GM12878 (cell line): ENCODE data around the gene ETS1. TPM values are rescaled to one million over a fixed set of nuclear protein-coding genes. Genes with fewer than 3 reads are reported as not detected.

ENCODE experiments used
- ATAC-seq: fragments of 200-7000 bp; cut with Tn5 transposase; 3 replicates; pipeline ENCODE4 v1.9.1; 2020; ENCODE audit warnings: mild to moderate bottlenecking, moderate library complexity
- BruUV-seq: library from RNA; stranded (reverse); fragments of 400-500 nt; replicated peaks from 2 replicates; lab custom pipeline; 2021; lab: Mats Ljungman, UMichigan
- CTCF ChIA-PET: fragments of 300-600 bp; sonication (Branson Sonifier 250); formaldehyde crosslinking; extraction: SDS; loops from one replicate; lab custom pipeline; 2021; ENCODE audit warnings: inconsistent platforms; lab: Yijun Ruan, JAX
- POLR2A ChIA-PET: fragments of 350-600 bp; formaldehyde crosslinking; extraction: SDS; loops from one replicate; lab custom pipeline; 2021; ENCODE audit warnings: inconsistent platforms; lab: Charles Lee
- RAD21 ChIA-PET: fragments of 300-600 bp; sonication (Branson Sonifier 250); formaldehyde crosslinking; loops from one replicate; lab custom pipeline; 2023; ENCODE audit warnings: antibody characterized with exemption; ENCODE audit not compliant: unreplicated experiment; lab: Charles Lee
- SMC1A ChIA-PET: fragments of 300-600 bp; sonication (Branson Sonifier 250); formaldehyde crosslinking; loops from one replicate; lab custom pipeline; 2023; ENCODE audit not compliant: unreplicated experiment, uncharacterized antibody; lab: Charles Lee
- DNase-seq: peaks from one replicate; pipeline ENCODE4 v3.0.0-alpha.2; 2011; ENCODE audit warnings: low read depth, low spot score
- FAIRE-seq: peaks from 3 replicates; lab custom pipeline; 2011; peaks lifted over from hg19 to GRCh38; lab: Jason Lieb, UNC
- H2AFZ ChIP-seq: 2 replicates; pipeline ENCODE4 v1.6.0; 2011; ENCODE audit warnings: low read depth, low read length, control low read depth; ENCODE audit not compliant: control insufficient read depth
- H3K27ac ChIP-seq: 2 replicates; pipeline ENCODE4 v1.5.1; 2011; ENCODE audit warnings: control low read depth; ENCODE audit not compliant: control insufficient read depth, insufficient read depth
- H3K27me3 ChIP-seq, 2 experiments: replicated peaks in 1 of 2; 2 replicates each; pipeline versions ENCODE4 v1.6.0 to v1.6.1; 2011; ENCODE audit warnings: low read length in 1 of 2; ENCODE audit not compliant: control insufficient read depth in 2 of 2, insufficient read depth in 2 of 2
- H3K36me3 ChIP-seq, 2 experiments: 2 replicates each; pipeline ENCODE4 v1.5.1; 2011; ENCODE audit warnings: low read length in 1 of 2; ENCODE audit not compliant: control insufficient read depth in 2 of 2, insufficient read depth in 2 of 2
- H3K4me1 ChIP-seq: 2 replicates; pipeline ENCODE4 v1.6.1; 2011; ENCODE audit warnings: mild to moderate bottlenecking, low read length, moderate library complexity, mixed read lengths; ENCODE audit not compliant: control insufficient read depth, insufficient read depth
- H3K4me2 ChIP-seq: 2 replicates; pipeline ENCODE4 v1.6.0; 2011; ENCODE audit warnings: control low read depth; ENCODE audit not compliant: control insufficient read depth, insufficient read depth
- H3K4me3 ChIP-seq: fragments of 200-600 bp; sonication (generic); 2 replicates; pipeline ENCODE4 v1.5.1; 2016
- H3K79me2 ChIP-seq: 2 replicates; pipeline ENCODE4 v1.6.0; 2011; ENCODE audit warnings: low read length; ENCODE audit not compliant: control insufficient read depth, insufficient read depth
- H3K9ac ChIP-seq: 2 replicates; pipeline ENCODE4 v1.8.0; 2011; ENCODE audit warnings: low read length, control low read depth, mixed read lengths; ENCODE audit not compliant: control insufficient read depth, insufficient read depth
- H3K9me3 ChIP-seq: replicated peaks from 3 replicates; pipeline ENCODE4 v1.5.1; 2011; ENCODE audit warnings: mild to moderate bottlenecking, low read length; ENCODE audit not compliant: control insufficient read depth, insufficient read depth
- H4K20me1 ChIP-seq: 2 replicates; pipeline ENCODE4 v1.6.0; 2011; ENCODE audit not compliant: control insufficient read depth, insufficient read depth
- BHLHE40 ChIP-seq, 2 experiments: fragments of 450-650 bp in 1 of 2; IDR thresholded peaks; 2 replicates each; pipeline ENCODE4 v1.6.1; 2011 to 2017; ENCODE audit warnings: low read depth in 2 of 2, borderline replicate concordance in 1 of 2, improper control_type of control experiment in 1 of 2, low read length in 1 of 2, mild to moderate bottlenecking in 1 of 2
- HCFC1 ChIP-seq: fragments of 150-350 bp; IDR thresholded peaks from 2 replicates; pipeline ENCODE4 v1.6.1; 2014; ENCODE audit warnings: low read length
- KAT2A ChIP-seq: conservative IDR thresholded peaks from 2 replicates; pipeline ENCODE4 v1.6.1; 2011; ENCODE audit warnings: low read depth, low read length; ENCODE audit not compliant: control insufficient read depth
- MXI1 ChIP-seq: fragments of 150-350 bp; IDR thresholded peaks from 2 replicates; pipeline ENCODE4 v1.6.1; 2011; ENCODE audit warnings: low read depth, mild to moderate bottlenecking, inconsistent platforms, low read length, improper control_type of control experiment
- MYB ChIP-seq: fragments of 150-350 bp; IDR thresholded peaks from 2 replicates; pipeline ENCODE4 v1.6.1; 2014; ENCODE audit warnings: mild to moderate bottlenecking, low read depth, low read length, borderline replicate concordance
- NKRF ChIP-seq: fragments of 450-650 bp; conservative IDR thresholded peaks from 2 replicates; pipeline ENCODE4 v1.6.1; 2017; ENCODE audit warnings: mild to moderate bottlenecking, moderate library complexity
- POLR2AphosphoS5 ChIP-seq: IDR thresholded peaks from 2 replicates; pipeline ENCODE4 v1.6.1; 2011; ENCODE audit warnings: mild to moderate bottlenecking, low read length, inconsistent platforms
- RELB ChIP-seq: fragments of 450-650 bp; IDR thresholded peaks from 2 replicates; pipeline ENCODE4 v1.6.1; 2017; ENCODE audit warnings: low read depth, mild to moderate bottlenecking, moderate library complexity
- SMAD5 ChIP-seq: IDR thresholded peaks from 2 replicates; pipeline ENCODE4 v1.6.1; 2016; ENCODE audit warnings: antibody characterized with exemption, low read depth
- SUPT20H ChIP-seq: IDR thresholded peaks from 2 replicates; pipeline ENCODE4 v1.6.1; 2011; ENCODE audit warnings: low read depth, mild to moderate bottlenecking, low read length, moderate library complexity, borderline replicate concordance; ENCODE audit not compliant: control insufficient read depth
- TCF12 ChIP-seq: IDR thresholded peaks from 2 replicates; pipeline ENCODE4 v1.6.1; 2011; ENCODE audit warnings: low read depth, mild to moderate bottlenecking, low read length
- WRNIP1 ChIP-seq: IDR thresholded peaks from 2 replicates; pipeline ENCODE4 v1.6.1; 2011; ENCODE audit warnings: low read depth, low read length, improper control_type of control experiment, borderline replicate concordance
- ZBTB11 ChIP-seq: fragments of 450-650 bp; formaldehyde crosslinking; IDR thresholded peaks from 2 replicates; pipeline ENCODE4 v1.5.0; 2022; ENCODE audit warnings: mild to moderate bottlenecking, missing genetic modification characterization
- ZBTB33 ChIP-seq: fragments of 450-650 bp; IDR thresholded peaks from 2 replicates; pipeline ENCODE4 v1.6.1; 2017; ENCODE audit warnings: mild to moderate bottlenecking
- WGBS: methylation state at CpG from one replicate; pipeline ENCODE4 v1.1.6; 2016; ENCODE audit warnings: low lambda C conversion rate; ENCODE audit not compliant: insufficient replicate concordance, insufficient coverage; ENCODE audit errors: missing lambda C conversion rate; 5-methylcytosine and 5-hydroxymethylcytosine counted together
- in situ Hi-C: fragments of 300-500 bp; cut with MboI; formaldehyde crosslinking; loops from 9 replicates; pipeline ENCODE4 v1.14.3; 2018; ENCODE audit warnings: mixed read lengths
- intact Hi-C: fragments of 100-400 bp; cut with micrococcal nuclease; formaldehyde crosslinking; loops from one replicate; pipeline ENCODE4 v1.14.2; 2022; ENCODE audit not compliant: unreplicated experiment
- polyA plus RNA-seq, 11 experiments: library from polyadenylated mRNA; depleted of rRNA in 4 of 11; unstranded in 6 of 11; stranded (reverse) in 5 of 11; fragments of >200 nt; fragmentation: Nextera tagmentation in 4 of 11; fragmentation: Illumina TruSeq in 1 of 11; extraction: Ambion mirVana in 4 of 11; extraction: Trizol in 1 of 11; gene quantifications; 1 replicate in 1 of 11; 2 replicates in 10 of 11; pipeline versions ENCODE4 v1.2.1 to v1.2.3, GENCODE V29; 2011 to 2016; ENCODE audit warnings: inconsistent platforms in 2 of 11, missing spikeins in 2 of 11, low read depth in 1 of 11
- total RNA-seq, 4 experiments: library from RNA; depleted of rRNA in 3 of 4; stranded (reverse); fragments of >200 nt in 3 of 4; fragmentation: Illumina TruSeq in 1 of 4; extraction: Trizol in 1 of 4; gene quantifications; 2 replicates each; pipeline versions ENCODE4 v1.2.1 to v1.2.3, GENCODE V29; 2013 to 2021

ETS1 gene
- total and polyA plus RNA-seq, 10 of the 15 experiments (the other 5 are each of a cell fraction or from before 2014, with no cell fraction given) = 12.5 to 112 (median 55.5) TPM

GRCh38 chr11:128628325-128628673 lies 40.9 kb upstream of the ETS1 start:
- no peak for DNase-seq
- intact Hi-C loops (loop anchor here (2.0 kb wide), 1 partner anchor 105 kb away; no protein-coding TSS in a partner anchor), in situ Hi-C loops (loop anchor here (5.0 to 25.0 kb wide), 2 partner anchors 209 to 336 kb away; no protein-coding TSS in a partner anchor)
- ChIA-PET POLR2A (interaction anchor here (0.7 to 6.7 kb wide), 15 partner anchors 9 to 446 kb away, joined by 3 to 30 read pairs (median 3); no protein-coding TSS in a partner anchor), CTCF (interaction anchor here (0.6 to 17.7 kb wide), 26 partner anchors 8 to 471 kb away, joined by 3 to 444 read pairs (median 6); no protein-coding TSS in a partner anchor), SMC1A (interaction anchor here (0.7 to 18.3 kb wide), 38 partner anchors 19 to 458 kb away, joined by 3 to 596 read pairs (median 5); no protein-coding TSS in a partner anchor), RAD21 (interaction anchor here (0.7 to 7.6 kb wide), 38 partner anchors 9 to 455 kb away, joined by 3 to 273 read pairs (median 5); partner anchors contain the start of gene FLI1)
- Histone ChIP-seq H3K36me3 (no peaks in the 10 kb centered on the region), H3K4me3 (no peak overlapping the region), H3K9me3 (no peaks in the 10 kb centered on the region), H3K79me2 (no peaks in the 10 kb centered on the region; the same call in 1 of the 2 replicates), H3K27me3 (no peaks in the 10 kb centered on the region), H3K4me2 (peak overlapping the region; percentile 4; the same call in 1 of the 2 replicates), H2AFZ (peak overlapping the region; percentile 46; the same call in 1 of the 2 replicates), H3K27ac (peak overlapping the region; percentile 40; the same call in 1 of the 2 replicates), H3K9ac (no peak overlapping the region; the same call in 1 of the 2 replicates), H4K20me1 (no peaks in the 10 kb centered on the region), H3K4me1 (peaks cover 65% of the 10 kb centered on the region)
- BruUV-seq = no TSS peak
- peak; percentile 1; the same call in 2 of the 3 replicates for ATAC-seq
- 0% methylated on average over 5 of the region's 5 CpGs for WGBS
- no peak for FAIRE-seq
- no peak for TF ChIP-seq SMAD5
- TF ChIP-seq MXI1 = no peak
- no peak for TF ChIP-seq WRNIP1
- TF ChIP-seq RELB = 0 out of 2 replicates have a peak, but pooled peaks have one; percentile 43
- no peak for TF ChIP-seq HCFC1
- 0 out of 4 replicates have a peak, but pooled peaks of 1 of the 2 experiments have one; percentile 1 for TF ChIP-seq BHLHE40 (IDR thresholded peaks at IDR 0.05; ENCODE audit: borderline replicate concordance in 1 of 2, low read depth in 2 of 2, low read length in 1 of 2)
- TF ChIP-seq NKRF = no peak
- TF ChIP-seq MYB = no peak
- no peak for TF ChIP-seq ZBTB33
- TF ChIP-seq TCF12 = no peak
- no peak for TF ChIP-seq KAT2A
- no peak for TF ChIP-seq ZBTB11
- no peak for TF ChIP-seq SUPT20H
- TF ChIP-seq POLR2AphosphoS5 = no peak
